GM19452 (cell line): ENCODE data around the gene HPSE2.

Source experiments
- ATAC-seq: cut with Tn5 transposase; IDR thresholded peaks from one replicate; pipeline ENCODE4 v1.9.1; 2021; ENCODE audit not compliant: unreplicated experiment

The HPSE2 gene

GRCh38 chr10:98628206-98628605 is 607.4 kb downstream of the HPSE2 start:
- no peak for ATAC-seq

- ATAC-seq: no peak
Observed at GRCh38 chr10:98627711-98628110, 607.9 kb downstream of the HPSE2 start.

GRCh38 chr10:98624963-98625362 is 610.7 kb downstream of the HPSE2 start:
- no peak for ATAC-seq

GRCh38 chr10:98623176-98623575 is 612.5 kb downstream of the HPSE2 start:
- no peak for ATAC-seq

DNA sequence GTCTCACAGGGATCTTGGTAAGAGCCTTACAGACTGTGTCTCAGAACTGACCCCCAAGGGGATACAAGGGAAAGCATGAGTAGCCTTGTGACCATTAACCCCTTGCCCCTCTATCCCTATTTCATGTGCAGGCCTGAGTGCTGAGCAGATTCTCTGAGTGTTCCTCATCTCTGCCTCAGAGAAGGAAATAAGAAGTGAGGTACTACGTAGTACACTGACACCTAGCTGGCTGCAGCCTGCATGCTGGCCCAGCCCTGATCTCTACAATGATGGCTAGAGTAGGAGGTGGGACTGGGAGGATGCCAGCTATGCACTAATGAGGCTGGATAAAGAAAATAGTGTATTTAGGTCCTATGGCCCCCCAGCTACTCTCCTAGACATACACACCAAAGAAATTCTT is 614.0 kb downstream of the HPSE2 start:
- no peak for ATAC-seq

DNA sequence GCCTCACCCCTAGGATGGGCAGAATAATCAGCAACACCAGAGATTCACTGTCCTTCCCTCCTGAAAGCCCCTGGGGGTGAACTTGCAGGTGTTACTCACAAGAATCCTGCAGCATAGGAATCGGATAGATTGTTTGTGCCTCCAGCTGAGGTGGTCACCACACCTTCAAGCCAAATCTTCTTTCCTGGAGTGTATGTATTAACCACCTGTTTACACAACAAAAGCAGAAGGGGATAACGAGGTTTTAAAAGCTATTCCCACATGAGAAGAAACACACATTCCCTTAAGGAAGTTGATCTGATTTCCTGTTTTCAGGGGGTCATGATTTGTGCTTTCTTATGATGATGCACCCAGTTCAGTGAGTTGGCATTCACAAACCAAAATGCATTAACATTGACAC is 615.1 kb downstream of the HPSE2 start:
- ATAC-seq: no peak

GRCh38 chr10:98619446-98619845 is 616.2 kb downstream of the HPSE2 start:
- no peak for ATAC-seq

DNA sequence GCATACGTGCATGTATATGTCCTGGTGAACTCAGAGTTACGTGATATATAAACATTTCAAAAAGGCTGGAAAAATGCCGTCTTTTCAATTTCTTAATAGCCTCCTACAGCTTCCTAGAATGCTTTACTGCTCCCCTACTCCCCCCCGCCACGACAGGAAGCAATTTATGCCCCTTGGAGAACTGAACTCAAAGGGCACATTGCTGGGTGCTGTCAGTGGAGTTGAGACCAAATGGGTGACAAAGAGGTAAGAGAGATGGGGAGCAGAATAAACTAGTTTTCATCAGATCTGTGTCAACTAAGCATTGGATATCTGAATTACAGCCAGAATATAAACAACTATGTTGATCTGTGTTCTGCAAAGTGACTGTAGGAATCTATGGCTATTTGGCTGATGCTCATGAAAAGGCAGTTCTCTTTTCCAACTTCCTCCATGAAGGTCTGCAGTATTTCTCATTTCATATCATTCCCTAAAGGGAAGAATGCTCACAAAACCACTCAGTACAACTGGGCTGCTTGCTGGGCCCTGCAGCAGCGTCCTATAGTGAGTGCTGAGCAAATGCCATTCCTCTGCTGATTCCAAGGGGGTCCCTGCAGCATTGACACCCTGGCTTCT is 617.6 kb downstream of the HPSE2 start:
- no peak for ATAC-seq

GRCh38 chr10:98613446-98613845 is 622.2 kb downstream of the HPSE2 start:
- ATAC-seq: no peak

DNA sequence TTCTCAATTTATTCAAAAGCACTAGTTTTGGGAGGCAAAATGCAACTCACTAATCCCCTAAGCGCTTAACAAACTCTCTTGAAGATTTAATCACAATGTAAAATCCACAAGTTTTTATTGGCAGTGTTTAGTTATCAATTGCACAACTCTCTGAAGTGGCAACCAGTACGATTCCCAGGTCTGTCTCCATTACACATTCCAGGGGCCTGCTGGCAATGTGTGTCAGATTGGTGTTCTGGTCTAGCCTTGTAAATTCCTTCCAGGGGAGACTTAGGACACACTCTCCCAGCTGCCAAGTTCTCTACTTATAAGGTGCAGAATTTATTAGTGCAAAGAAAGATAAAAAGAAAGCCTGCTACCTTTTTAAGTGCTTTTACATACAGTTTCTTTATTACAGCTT is 624.2 kb downstream of the HPSE2 start:
- ATAC-seq: no peak

DNA sequence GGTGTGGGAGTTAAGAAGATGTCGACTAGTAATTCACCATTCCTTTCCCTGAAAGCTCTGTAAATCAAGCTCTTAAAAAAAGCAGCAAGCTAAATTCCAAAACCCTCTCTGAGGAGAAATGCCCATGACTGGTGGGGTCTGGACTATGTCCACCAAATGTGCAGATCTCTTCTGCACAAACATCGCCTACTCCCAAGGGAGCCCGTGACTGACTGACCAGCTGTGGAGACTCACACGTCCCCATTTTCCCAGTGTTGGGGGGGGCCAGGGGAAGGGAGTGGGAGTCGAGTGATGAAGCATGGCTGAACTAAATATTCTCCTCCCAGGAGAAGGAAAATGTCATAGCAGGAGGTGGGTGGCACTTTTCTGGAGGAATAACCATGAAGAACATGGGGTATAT is 624.8 kb downstream of the HPSE2 start:
- no peak for ATAC-seq

GRCh38 chr10:98610301-98610700 is 625.4 kb downstream of the HPSE2 start:
- ATAC-seq: no peak

- no peak for ATAC-seq
Observed at GRCh38 chr10:98609265-98609664, 626.4 kb downstream of the HPSE2 start.

GRCh38 chr10:98608411-98608810 is 627.2 kb downstream of the HPSE2 start:
- no peak for ATAC-seq

- ATAC-seq: no peak
Observed at GRCh38 chr10:98602224-98602623, 633.4 kb downstream of the HPSE2 start.

GRCh38 chr10:98599032-98599610 is 636.5 kb downstream of the HPSE2 start:
- no peak for ATAC-seq

DNA sequence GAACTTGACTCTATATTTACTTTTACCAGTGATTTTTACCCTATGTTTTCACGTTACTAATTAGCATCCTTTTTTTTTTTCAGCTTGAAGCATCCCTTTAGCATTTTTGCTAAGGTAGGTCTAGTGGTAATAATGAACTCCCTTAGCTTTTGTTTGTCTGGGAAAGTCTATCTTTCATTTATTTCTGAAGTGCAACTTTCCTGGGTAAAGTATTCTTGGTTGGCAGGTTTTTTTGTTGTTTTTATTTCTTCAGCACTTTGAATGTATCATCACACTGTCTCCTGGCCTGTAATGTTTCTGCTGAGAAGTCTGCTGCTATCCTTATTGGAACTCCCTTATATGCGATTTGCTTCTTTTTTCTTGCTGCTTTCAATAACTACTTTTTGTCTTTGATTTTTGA is 639.2 kb downstream of the HPSE2 start:
- no peak for ATAC-seq

DNA sequence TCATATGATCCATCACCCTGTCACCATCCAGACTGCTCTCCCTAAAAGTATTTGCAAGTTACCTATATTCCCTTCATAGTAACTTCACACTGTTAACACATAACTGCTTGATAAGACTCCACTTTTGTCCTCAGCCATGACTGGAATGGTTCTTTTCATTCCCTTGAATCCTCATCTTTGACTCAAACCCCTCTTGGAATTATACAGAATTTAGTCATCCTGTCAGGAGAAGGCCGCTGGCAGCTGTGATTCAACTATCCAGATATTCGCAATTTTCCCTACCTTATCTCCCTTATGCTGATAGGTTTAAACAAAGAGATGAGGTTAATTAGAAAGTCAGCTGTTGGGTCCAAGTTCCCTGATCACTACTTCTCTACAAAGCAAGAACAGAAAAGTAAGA is 646.0 kb downstream of the HPSE2 start:
- ATAC-seq: no peak

DNA sequence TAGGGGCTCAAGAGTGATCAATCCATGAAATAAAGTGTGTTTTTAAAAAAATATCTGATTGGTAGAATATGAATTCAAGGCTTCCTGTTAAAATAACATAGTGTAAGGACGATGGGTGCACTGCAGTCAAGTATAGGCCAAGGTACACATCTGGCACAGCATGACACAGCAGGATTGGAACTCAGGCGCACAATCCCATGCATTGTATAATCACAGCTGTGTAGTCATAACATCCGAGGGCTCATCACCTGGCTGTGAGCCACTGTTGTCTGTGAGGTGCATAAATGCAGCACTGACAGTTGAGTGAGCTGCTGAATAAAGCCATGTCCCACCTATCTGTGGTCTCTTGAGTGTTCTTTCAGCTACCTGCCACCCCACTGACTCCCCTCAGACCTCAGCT is 646.6 kb downstream of the HPSE2 start:
- no peak for ATAC-seq

- ATAC-seq: no peak
Observed at GRCh38 chr10:98587156-98587837, 648.4 kb downstream of the HPSE2 start.

DNA sequence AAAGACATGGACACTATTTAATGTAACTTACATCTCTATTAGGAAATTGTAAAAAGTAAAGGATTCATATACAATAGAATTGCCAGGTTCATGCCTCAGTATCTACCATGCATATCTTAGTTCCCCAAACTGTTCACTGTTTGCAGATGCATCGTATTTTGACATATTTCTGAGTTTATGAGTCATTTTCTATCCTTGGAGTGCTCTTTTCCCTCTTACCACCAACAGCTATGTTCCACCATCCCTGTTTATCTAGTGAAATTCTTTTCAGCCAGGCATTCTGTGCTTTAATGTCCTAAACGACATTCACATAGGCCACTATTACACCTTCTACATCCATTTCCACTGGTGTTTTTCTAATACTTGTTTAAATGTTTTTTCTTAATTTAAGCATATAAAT is 649.6 kb downstream of the HPSE2 start:
- ATAC-seq: no peak

- no peak for ATAC-seq
Observed at GRCh38 chr10:98582363-98582762, 653.3 kb downstream of the HPSE2 start.

- ATAC-seq: no peak
Observed at GRCh38 chr10:98577578-98577977, 658.1 kb downstream of the HPSE2 start.
